GM12878 (cell line): ENCODE measurements around the gene PAM. TPM values are rescaled to one million over a fixed set of nuclear protein-coding genes. Genes with fewer than 3 reads are reported as not detected.

Experiments used
- ATAC-seq: fragments of 200-7000 bp; cut with Tn5 transposase; 3 replicates; pipeline ENCODE4 v1.9.1; 2020; ENCODE audit warnings: mild to moderate bottlenecking, moderate library complexity
- BruUV-seq: library from RNA; stranded (reverse); fragments of 400-500 nt; replicated peaks from 2 replicates; lab custom pipeline; 2021; lab: Mats Ljungman, UMichigan
- CTCF ChIA-PET: fragments of 300-600 bp; sonication (Branson Sonifier 250); formaldehyde crosslinking; extraction: SDS; loops from one replicate; lab custom pipeline; 2021; ENCODE audit warnings: inconsistent platforms; lab: Yijun Ruan, JAX
- POLR2A ChIA-PET: fragments of 350-600 bp; formaldehyde crosslinking; extraction: SDS; loops from one replicate; lab custom pipeline; 2021; ENCODE audit warnings: inconsistent platforms; lab: Charles Lee
- RAD21 ChIA-PET: fragments of 300-600 bp; sonication (Branson Sonifier 250); formaldehyde crosslinking; loops from one replicate; lab custom pipeline; 2023; ENCODE audit warnings: antibody characterized with exemption; ENCODE audit not compliant: unreplicated experiment; lab: Charles Lee
- SMC1A ChIA-PET: fragments of 300-600 bp; sonication (Branson Sonifier 250); formaldehyde crosslinking; loops from one replicate; lab custom pipeline; 2023; ENCODE audit not compliant: unreplicated experiment, uncharacterized antibody; lab: Charles Lee
- DNase-seq: peaks from one replicate; pipeline ENCODE4 v3.0.0-alpha.2; 2011; ENCODE audit warnings: low read depth, low spot score
- FAIRE-seq: peaks from 3 replicates; lab custom pipeline; 2011; peaks lifted over from hg19 to GRCh38; lab: Jason Lieb, UNC
- H2AFZ ChIP-seq: 2 replicates; pipeline ENCODE4 v1.6.0; 2011; ENCODE audit warnings: low read depth, low read length, control low read depth; ENCODE audit not compliant: control insufficient read depth
- H3K27ac ChIP-seq: 2 replicates; pipeline ENCODE4 v1.5.1; 2011; ENCODE audit warnings: control low read depth; ENCODE audit not compliant: control insufficient read depth, insufficient read depth
- H3K27me3 ChIP-seq, 2 experiments: replicated peaks in 1 of 2; 2 replicates each; pipeline versions ENCODE4 v1.6.0 to v1.6.1; 2011; ENCODE audit warnings: low read length in 1 of 2; ENCODE audit not compliant: control insufficient read depth in 2 of 2, insufficient read depth in 2 of 2
- H3K36me3 ChIP-seq, 2 experiments: 2 replicates each; pipeline ENCODE4 v1.5.1; 2011; ENCODE audit warnings: low read length in 1 of 2; ENCODE audit not compliant: control insufficient read depth in 2 of 2, insufficient read depth in 2 of 2
- H3K4me1 ChIP-seq: 2 replicates; pipeline ENCODE4 v1.6.1; 2011; ENCODE audit warnings: mild to moderate bottlenecking, low read length, moderate library complexity, mixed read lengths; ENCODE audit not compliant: control insufficient read depth, insufficient read depth
- H3K4me2 ChIP-seq: 2 replicates; pipeline ENCODE4 v1.6.0; 2011; ENCODE audit warnings: control low read depth; ENCODE audit not compliant: control insufficient read depth, insufficient read depth
- H3K4me3 ChIP-seq: fragments of 200-600 bp; sonication (generic); 2 replicates; pipeline ENCODE4 v1.5.1; 2016
- H3K79me2 ChIP-seq: 2 replicates; pipeline ENCODE4 v1.6.0; 2011; ENCODE audit warnings: low read length; ENCODE audit not compliant: control insufficient read depth, insufficient read depth
- H3K9ac ChIP-seq: 2 replicates; pipeline ENCODE4 v1.8.0; 2011; ENCODE audit warnings: low read length, control low read depth, mixed read lengths; ENCODE audit not compliant: control insufficient read depth, insufficient read depth
- H3K9me3 ChIP-seq: replicated peaks from 3 replicates; pipeline ENCODE4 v1.5.1; 2011; ENCODE audit warnings: mild to moderate bottlenecking, low read length; ENCODE audit not compliant: control insufficient read depth, insufficient read depth
- H4K20me1 ChIP-seq: 2 replicates; pipeline ENCODE4 v1.6.0; 2011; ENCODE audit not compliant: control insufficient read depth, insufficient read depth
- ATF7 ChIP-seq: fragments of 450-650 bp; IDR thresholded peaks from 2 replicates; pipeline ENCODE4 v1.6.1; 2016; ENCODE audit warnings: low read depth, mild to moderate bottlenecking
- BCLAF1 ChIP-seq: fragments of 450-650 bp; IDR thresholded peaks from 2 replicates; pipeline ENCODE4 v1.6.1; 2017; ENCODE audit warnings: antibody characterized with exemption, mild to moderate bottlenecking, moderate library complexity
- EED ChIP-seq: sonication (generic); IDR thresholded peaks from 2 replicates; pipeline ENCODE4 v1.6.1; 2016; ENCODE audit warnings: antibody characterized with exemption, low read depth
- HDAC2 ChIP-seq: fragments of 200-600 bp; sonication (generic); IDR thresholded peaks from 2 replicates; pipeline ENCODE4 v1.6.1; 2017
- HDAC6 ChIP-seq: fragments of 200-600 bp; sonication (generic); IDR thresholded peaks from one replicate; pipeline ENCODE4 v1.8.0; 2017; ENCODE audit warnings: antibody characterized with exemption; ENCODE audit not compliant: unreplicated experiment
- SMC3 ChIP-seq: IDR thresholded peaks from 2 replicates; pipeline ENCODE4 v1.6.1; 2011; ENCODE audit warnings: low read length, improper control_type of control experiment, borderline replicate concordance
- TCF12 ChIP-seq: IDR thresholded peaks from 2 replicates; pipeline ENCODE4 v1.6.1; 2011; ENCODE audit warnings: low read depth, mild to moderate bottlenecking, low read length
- TCF7 ChIP-seq: IDR thresholded peaks from 2 replicates; pipeline ENCODE4 v1.6.1; 2014; ENCODE audit warnings: antibody characterized with exemption, borderline replicate concordance
- ZBED1 ChIP-seq: IDR thresholded peaks from 2 replicates; pipeline ENCODE4 v1.6.1; 2016; ENCODE audit warnings: borderline replicate concordance
- ZSCAN29 ChIP-seq: fragments of 450-650 bp; IDR thresholded peaks from 2 replicates; pipeline ENCODE4 v1.6.1; 2017; ENCODE audit warnings: mild to moderate bottlenecking, moderate library complexity
- WGBS: methylation state at CpG from one replicate; pipeline ENCODE4 v1.1.6; 2016; ENCODE audit warnings: low lambda C conversion rate; ENCODE audit not compliant: insufficient replicate concordance, insufficient coverage; ENCODE audit errors: missing lambda C conversion rate; 5-methylcytosine and 5-hydroxymethylcytosine counted together
- in situ Hi-C: fragments of 300-500 bp; cut with MboI; formaldehyde crosslinking; loops from 9 replicates; pipeline ENCODE4 v1.14.3; 2018; ENCODE audit warnings: mixed read lengths
- intact Hi-C: fragments of 100-400 bp; cut with micrococcal nuclease; formaldehyde crosslinking; loops from one replicate; pipeline ENCODE4 v1.14.2; 2022; ENCODE audit not compliant: unreplicated experiment
- polyA plus RNA-seq, 11 experiments: library from polyadenylated mRNA; depleted of rRNA in 4 of 11; unstranded in 6 of 11; stranded (reverse) in 5 of 11; fragments of >200 nt; fragmentation: Nextera tagmentation in 4 of 11; fragmentation: Illumina TruSeq in 1 of 11; extraction: Ambion mirVana in 4 of 11; extraction: Trizol in 1 of 11; gene quantifications; 1 replicate in 1 of 11; 2 replicates in 10 of 11; pipeline versions ENCODE4 v1.2.1 to v1.2.3, GENCODE V29; 2011 to 2016; ENCODE audit warnings: inconsistent platforms in 2 of 11, missing spikeins in 2 of 11, low read depth in 1 of 11
- total RNA-seq, 4 experiments: library from RNA; depleted of rRNA in 3 of 4; stranded (reverse); fragments of >200 nt in 3 of 4; fragmentation: Illumina TruSeq in 1 of 4; extraction: Trizol in 1 of 4; gene quantifications; 2 replicates each; pipeline versions ENCODE4 v1.2.1 to v1.2.3, GENCODE V29; 2013 to 2021
- TF ChIP-seq, protein P1 (sequence below): IDR thresholded peaks from 2 replicates; pipeline ENCODE4 v1.6.1; 2011; ENCODE audit warnings: low read depth, low read length, improper control_type of control experiment, borderline replicate concordance
- TF ChIP-seq, protein P2 (sequence below): fragments of 450-650 bp; formaldehyde crosslinking; IDR thresholded peaks from 2 replicates; pipeline ENCODE4 v1.5.0; 2022; ENCODE audit warnings: mild to moderate bottlenecking, missing genetic modification characterization
- TF ChIP-seq, protein P3 (sequence below): fragments of 450-650 bp; IDR thresholded peaks from 2 replicates; pipeline ENCODE4 v1.6.1; 2016; ENCODE audit warnings: mild to moderate bottlenecking

Gene PAM
- total and polyA plus RNA-seq, 10 of the 15 experiments (the other 5 are each of a cell fraction or from before 2014, with no cell fraction given): 5.5 to 72.5 (median 15.4) TPM

GRCh38 chr5:102796498-102796897, 41.4 kb downstream of the PAM start:
- WGBS: 90% methylated on average over 2 of the region's 2 CpGs
- Histone ChIP-seq H3K4me3 (no peak overlapping the region), H4K20me1 (no peaks in the 10 kb centered on the region), H2AFZ (no peak overlapping the region), H3K9ac (no peak overlapping the region), H3K79me2 (peaks cover 1% of the 10 kb centered on the region), H3K36me3 (no peaks in the 10 kb centered on the region), H3K4me1 (no peaks in the 10 kb centered on the region), H3K27ac (no peak overlapping the region), H3K4me2 (no peak overlapping the region), H3K27me3 (no peaks in the 10 kb centered on the region), H3K9me3 (no peaks in the 10 kb centered on the region; the same call in 2 of the 3 replicates)
- CTCF ChIA-PET: interaction anchor here (0.9 to 4.0 kb wide), 2 partner anchors 15 to 224 kb away, joined by 3 to 19 read pairs; no protein-coding TSS in a partner anchor
- in situ Hi-C loops: no loop called here
- ATAC-seq (no peak), DNase-seq (no peak), FAIRE-seq (no peak)
- intact Hi-C loops: no loop called here
- no TSS peak for BruUV-seq
- RAD21 ChIA-PET: no interaction called here
- SMC1A ChIA-PET: no interaction called here
- POLR2A ChIA-PET: no interaction called here
- TF ChIP-seq, protein P1, sequence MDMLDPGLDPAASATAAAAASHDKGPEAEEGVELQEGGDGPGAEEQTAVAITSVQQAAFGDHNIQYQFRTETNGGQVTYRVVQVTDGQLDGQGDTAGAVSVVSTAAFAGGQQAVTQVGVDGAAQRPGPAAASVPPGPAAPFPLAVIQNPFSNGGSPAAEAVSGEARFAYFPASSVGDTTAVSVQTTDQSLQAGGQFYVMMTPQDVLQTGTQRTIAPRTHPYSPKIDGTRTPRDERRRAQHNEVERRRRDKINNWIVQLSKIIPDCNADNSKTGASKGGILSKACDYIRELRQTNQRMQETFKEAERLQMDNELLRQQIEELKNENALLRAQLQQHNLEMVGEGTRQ: no peak
- TF ChIP-seq BCLAF1: no peak
- TF ChIP-seq TCF12: no peak
- TF ChIP-seq, protein P2, sequence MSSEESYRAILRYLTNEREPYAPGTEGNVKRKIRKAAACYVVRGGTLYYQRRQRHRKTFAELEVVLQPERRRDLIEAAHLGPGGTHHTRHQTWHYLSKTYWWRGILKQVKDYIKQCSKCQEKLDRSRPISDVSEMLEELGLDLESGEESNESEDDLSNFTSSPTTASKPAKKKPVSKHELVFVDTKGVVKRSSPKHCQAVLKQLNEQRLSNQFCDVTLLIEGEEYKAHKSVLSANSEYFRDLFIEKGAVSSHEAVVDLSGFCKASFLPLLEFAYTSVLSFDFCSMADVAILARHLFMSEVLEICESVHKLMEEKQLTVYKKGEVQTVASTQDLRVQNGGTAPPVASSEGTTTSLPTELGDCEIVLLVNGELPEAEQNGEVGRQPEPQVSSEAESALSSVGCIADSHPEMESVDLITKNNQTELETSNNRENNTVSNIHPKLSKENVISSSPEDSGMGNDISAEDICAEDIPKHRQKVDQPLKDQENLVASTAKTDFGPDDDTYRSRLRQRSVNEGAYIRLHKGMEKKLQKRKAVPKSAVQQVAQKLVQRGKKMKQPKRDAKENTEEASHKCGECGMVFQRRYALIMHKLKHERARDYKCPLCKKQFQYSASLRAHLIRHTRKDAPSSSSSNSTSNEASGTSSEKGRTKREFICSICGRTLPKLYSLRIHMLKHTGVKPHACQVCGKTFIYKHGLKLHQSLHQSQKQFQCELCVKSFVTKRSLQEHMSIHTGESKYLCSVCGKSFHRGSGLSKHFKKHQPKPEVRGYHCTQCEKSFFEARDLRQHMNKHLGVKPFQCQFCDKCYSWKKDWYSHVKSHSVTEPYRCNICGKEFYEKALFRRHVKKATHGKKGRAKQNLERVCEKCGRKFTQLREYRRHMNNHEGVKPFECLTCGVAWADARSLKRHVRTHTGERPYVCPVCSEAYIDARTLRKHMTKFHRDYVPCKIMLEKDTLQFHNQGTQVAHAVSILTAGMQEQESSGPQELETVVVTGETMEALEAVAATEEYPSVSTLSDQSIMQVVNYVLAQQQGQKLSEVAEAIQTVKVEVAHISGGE (CRISPR knock-in tag): no peak
- TF ChIP-seq SMC3: no peak
- no peak for TF ChIP-seq EED
- no peak for TF ChIP-seq ZSCAN29
- no peak for TF ChIP-seq ATF7
- TF ChIP-seq HDAC6: no peak
- no peak for TF ChIP-seq ZBED1
- TF ChIP-seq TCF7: no peak
- TF ChIP-seq HDAC2: no peak
- TF ChIP-seq, protein P3, sequence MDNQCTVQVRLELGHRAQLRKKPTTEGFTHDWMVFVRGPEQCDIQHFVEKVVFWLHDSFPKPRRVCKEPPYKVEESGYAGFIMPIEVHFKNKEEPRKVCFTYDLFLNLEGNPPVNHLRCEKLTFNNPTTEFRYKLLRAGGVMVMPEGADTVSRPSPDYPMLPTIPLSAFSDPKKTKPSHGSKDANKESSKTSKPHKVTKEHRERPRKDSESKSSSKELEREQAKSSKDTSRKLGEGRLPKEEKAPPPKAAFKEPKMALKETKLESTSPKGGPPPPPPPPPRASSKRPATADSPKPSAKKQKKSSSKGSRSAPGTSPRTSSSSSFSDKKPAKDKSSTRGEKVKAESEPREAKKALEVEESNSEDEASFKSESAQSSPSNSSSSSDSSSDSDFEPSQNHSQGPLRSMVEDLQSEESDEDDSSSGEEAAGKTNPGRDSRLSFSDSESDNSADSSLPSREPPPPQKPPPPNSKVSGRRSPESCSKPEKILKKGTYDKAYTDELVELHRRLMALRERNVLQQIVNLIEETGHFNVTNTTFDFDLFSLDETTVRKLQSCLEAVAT: no peak
